Measurements from ENCODE around the gene PAFAH1B2. TPM values are rescaled to one million over a fixed set of nuclear protein-coding genes. Genes with fewer than 3 reads are reported as not detected.
"Not testable (repeated sequence)": the region's sequence is repeated elsewhere in the genome, so short reads cannot be mapped to it uniquely, and the experiment has no call there.

Gene PAFAH1B2
- total RNA-seq, 4 donors from 2014 or later, result 25.8 to 52.3 (median 35.2) TPM

GRCh38 chr11:117180661-117181585 lies 36.8 kb downstream of the PAFAH1B2 start:
- peak overlapping the region in 2 of 4 donors; percentile 88 to 89 for H3K27ac ChIP-seq
- H3K4me3 ChIP-seq, result peak overlapping the region in 3 of 4 donors; percentile 1 to 98 (median 75)
- in situ Hi-C loops (cut with MboI; ENCODE audit: low sequenced_read_pairs in 4 of 4), result loop anchor here in 1 of 4 donors (5.0 kb wide), 1 partner anchor 46 kb away; no protein-coding TSS in a partner anchor
- H3K27me3 ChIP-seq, result no peaks in the 10 kb centered on the region
- peak in 1 of 2 donors; percentile 51 for ATAC-seq
- no peaks in the 10 kb centered on the region for H3K9me3 ChIP-seq
- no peak for TF ChIP-seq POLR2A (IDR thresholded peaks at IDR 0.05)
- TF ChIP-seq, protein P1, sequence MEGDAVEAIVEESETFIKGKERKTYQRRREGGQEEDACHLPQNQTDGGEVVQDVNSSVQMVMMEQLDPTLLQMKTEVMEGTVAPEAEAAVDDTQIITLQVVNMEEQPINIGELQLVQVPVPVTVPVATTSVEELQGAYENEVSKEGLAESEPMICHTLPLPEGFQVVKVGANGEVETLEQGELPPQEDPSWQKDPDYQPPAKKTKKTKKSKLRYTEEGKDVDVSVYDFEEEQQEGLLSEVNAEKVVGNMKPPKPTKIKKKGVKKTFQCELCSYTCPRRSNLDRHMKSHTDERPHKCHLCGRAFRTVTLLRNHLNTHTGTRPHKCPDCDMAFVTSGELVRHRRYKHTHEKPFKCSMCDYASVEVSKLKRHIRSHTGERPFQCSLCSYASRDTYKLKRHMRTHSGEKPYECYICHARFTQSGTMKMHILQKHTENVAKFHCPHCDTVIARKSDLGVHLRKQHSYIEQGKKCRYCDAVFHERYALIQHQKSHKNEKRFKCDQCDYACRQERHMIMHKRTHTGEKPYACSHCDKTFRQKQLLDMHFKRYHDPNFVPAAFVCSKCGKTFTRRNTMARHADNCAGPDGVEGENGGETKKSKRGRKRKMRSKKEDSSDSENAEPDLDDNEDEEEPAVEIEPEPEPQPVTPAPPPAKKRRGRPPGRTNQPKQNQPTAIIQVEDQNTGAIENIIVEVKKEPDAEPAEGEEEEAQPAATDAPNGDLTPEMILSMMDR (IDR thresholded peaks at IDR 0.05 in 4 of 5, conservative IDR thresholded peaks at IDR 0.05 in 1 of 5), result peak; percentile 40 to 63 (median 59)
- peaks cover 0 to 26% of the 10 kb centered on the region in 2 donors for H3K36me3 ChIP-seq
- peak; percentile 46 to 77 for DNase-seq
- H3K4me1 ChIP-seq, result peaks cover 26 to 28% of the 10 kb centered on the region in 2 donors
- intact Hi-C loops (cut with DNase I; ENCODE audit: low total_unique reads), result no loop called here

DNA sequence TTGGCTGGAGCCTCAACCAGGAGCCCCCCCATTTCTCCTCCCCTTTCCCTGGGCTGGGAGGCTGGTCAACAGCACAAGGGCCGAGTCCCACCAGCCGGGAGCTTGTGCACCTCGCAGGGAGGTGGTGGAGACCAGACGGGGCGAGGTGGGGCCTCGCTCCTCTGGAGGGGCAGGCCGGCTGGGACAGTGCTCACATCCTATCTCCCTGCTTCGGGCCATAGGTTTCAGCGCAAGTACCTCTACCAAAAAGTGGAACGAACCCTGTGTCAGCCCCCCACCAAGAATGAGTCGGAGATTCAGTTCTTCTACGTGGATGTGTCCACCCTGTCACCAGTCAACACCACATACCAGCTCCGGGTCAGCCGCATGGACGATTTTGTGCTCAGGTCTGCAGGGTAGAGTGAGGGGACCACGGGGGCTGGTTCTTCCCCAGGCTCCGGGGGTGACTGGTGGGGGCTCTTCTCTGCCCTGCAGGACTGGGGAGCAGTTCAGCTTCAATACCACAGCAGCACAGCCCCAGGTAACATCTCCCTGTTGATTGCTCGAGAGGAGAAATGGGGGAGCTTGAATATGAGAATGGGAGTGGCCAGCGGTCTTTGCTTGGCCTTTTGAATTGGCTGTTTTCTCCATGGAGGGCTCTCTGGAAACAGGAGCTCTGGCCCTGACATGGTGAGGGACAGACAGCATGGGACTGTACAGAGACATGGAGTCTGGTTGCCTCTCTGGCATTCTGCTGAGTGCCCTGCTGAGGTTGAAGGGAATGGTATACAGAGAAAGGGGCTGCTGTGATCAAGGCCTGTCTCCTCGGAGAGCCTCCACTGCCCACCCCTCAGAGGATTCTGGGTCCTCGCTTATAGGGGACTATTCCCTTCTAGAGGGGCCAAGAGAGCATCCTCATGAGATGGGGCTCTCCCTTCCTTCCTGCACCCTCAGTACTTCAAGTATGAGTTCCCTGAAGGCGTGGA lies 37.8 kb downstream of the PAFAH1B2 start:
- H3K27ac ChIP-seq, result no peak overlapping the region
- no peaks in the 10 kb centered on the region for H3K27me3 ChIP-seq
- H3K9me3 ChIP-seq, result no peaks in the 10 kb centered on the region
- no peak for ATAC-seq
- DNase-seq, result no peak
- intact Hi-C loops (cut with DNase I; ENCODE audit: low total_unique reads), result no loop called here
- TF ChIP-seq, protein P1 (IDR thresholded peaks at IDR 0.05 in 4 of 5, conservative IDR thresholded peaks at IDR 0.05 in 1 of 5), result no peak
- TF ChIP-seq POLR2A (IDR thresholded peaks at IDR 0.05), result no peak
- peaks cover 26 to 28% of the 10 kb centered on the region in 2 donors for H3K4me1 ChIP-seq
- H3K4me3 ChIP-seq, result no peak overlapping the region
- H3K36me3 ChIP-seq, result peaks cover 0 to 34% of the 10 kb centered on the region in 2 donors
- in situ Hi-C loops (cut with MboI; ENCODE audit: low sequenced_read_pairs in 4 of 4), result loop anchor here in 1 of 4 donors (5.0 kb wide), 1 partner anchor 45 kb away; no protein-coding TSS in a partner anchor

DNA sequence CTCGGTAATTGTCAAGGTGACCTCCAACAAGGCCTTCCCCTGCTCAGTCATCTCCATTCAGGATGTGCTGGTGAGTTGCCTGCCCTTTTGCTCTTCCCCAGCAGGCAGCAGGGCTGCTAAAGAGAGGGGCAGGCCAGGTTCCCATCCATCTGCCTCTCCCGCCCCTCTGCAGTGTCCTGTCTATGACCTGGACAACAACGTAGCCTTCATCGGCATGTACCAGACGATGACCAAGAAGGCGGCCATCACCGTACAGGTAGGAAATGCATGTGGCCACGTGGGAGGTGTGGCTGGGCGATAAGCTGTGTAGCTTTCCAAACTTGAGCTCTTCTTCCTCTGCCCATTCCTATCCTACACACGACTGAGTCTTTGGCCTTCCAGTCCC lies 38.5 kb downstream of the PAFAH1B2 start:
- ATAC-seq, result no peak
- no peak overlapping the region for H3K27ac ChIP-seq
- intact Hi-C loops (cut with DNase I; ENCODE audit: low total_unique reads), result no loop called here

GRCh38 chr11:117183178-117183577 lies 39.1 kb downstream of the PAFAH1B2 start:
- in situ Hi-C loops (cut with MboI; ENCODE audit: low sequenced_read_pairs in 4 of 4), result loop anchor here in 1 of 4 donors (5.0 kb wide), 1 partner anchor 44 kb away; no protein-coding TSS in a partner anchor
- H3K9me3 ChIP-seq; H3K27me3 ChIP-seq; DNase-seq; H3K4me3 ChIP-seq; H3K27ac ChIP-seq; intact Hi-C loops (cut with DNase I; ENCODE audit: low total_unique reads); ATAC-seq: not testable (repeated sequence)
- H3K4me1 ChIP-seq, result peaks cover 20 to 22% of the 10 kb centered on the region in 2 donors
- H3K36me3 ChIP-seq, result peaks cover 0 to 47% of the 10 kb centered on the region in 2 donors

More for the DNA sequence above, 38.5 kb downstream of the PAFAH1B2 start:
- TF ChIP-seq, protein P1 (IDR thresholded peaks at IDR 0.05 in 4 of 5, conservative IDR thresholded peaks at IDR 0.05 in 1 of 5), result no peak
- no peak for TF ChIP-seq POLR2A (IDR thresholded peaks at IDR 0.05)
- no peak for DNase-seq
- Histone ChIP-seq H3K4me3 (no peak overlapping the region), H3K36me3 (peaks cover 0 to 41% of the 10 kb centered on the region in 2 donors), H3K9me3 (no peaks in the 10 kb centered on the region), H3K4me1 (peaks cover 26 to 28% of the 10 kb centered on the region in 2 donors), H3K27me3 (no peaks in the 10 kb centered on the region)
- in situ Hi-C loops (cut with MboI; ENCODE audit: low sequenced_read_pairs in 4 of 4), result loop anchor here in 1 of 4 donors (5.0 kb wide), 1 partner anchor 45 kb away; no protein-coding TSS in a partner anchor
